Gastroesophageal sphincter (tissue), 4 donors: Measurements from ENCODE around the gene HOXC12. TPM values are rescaled to one million over a fixed set of nuclear protein-coding genes. Genes with fewer than 3 reads are reported as not detected.

ENCODE experiments used
- ATAC-seq: fragments of 150-250 bp; one replicate; pipeline ENCODE4 v1.9.1; 2016; ENCODE audit warnings: mild to moderate bottlenecking, moderate library complexity
- H3K27ac ChIP-seq, 4 donors: fragments of 200-600 bp; sonication (generic) in 3 of 4; 1 replicate in 3 of 4; 2 replicates in 1 of 4; pipeline ENCODE4 v1.5.1; 2016 to 2019
- H3K27me3 ChIP-seq: fragments of 200-600 bp; sonication (generic); one replicate; pipeline ENCODE4 v1.5.1; 2019
- H3K36me3 ChIP-seq, 2 donors: fragments of 200-600 bp; sonication (generic); one replicate each; pipeline ENCODE4 v1.5.1; 2019; ENCODE audit warnings: control low read depth in 1 of 2
- H3K4me1 ChIP-seq, 3 donors: fragments of 200-600 bp; sonication (generic); 1 replicate in 2 of 3; 2 replicates in 1 of 3; pipeline ENCODE4 v1.5.1; 2016 to 2019; ENCODE audit warnings: control low read depth in 2 of 3
- H3K4me3 ChIP-seq, 2 donors: fragments of 200-600 bp; sonication (generic); one replicate each; pipeline ENCODE4 v1.5.1; 2019; ENCODE audit warnings: mild to moderate bottlenecking in 1 of 2, moderate library complexity in 1 of 2
- H3K9me3 ChIP-seq, 3 donors: fragments of 200-600 bp; sonication (generic); one replicate each; pipeline ENCODE4 v1.5.1; 2017 to 2019; ENCODE audit warnings: control low read depth in 2 of 3
- CTCF ChIP-seq, 4 experiments: fragments of 200-600 bp in 2 of 4; fragments of 450-650 bp in 2 of 4; sonication (generic) in 1 of 4; IDR thresholded peaks; one replicate each; pipeline ENCODE4 v1.5.1; 2017 to 2019; ENCODE audit warnings: antibody characterized with exemption in 4 of 4, mild to moderate bottlenecking in 2 of 4, moderate library complexity in 2 of 4
- EP300 ChIP-seq: sonication (generic); formaldehyde crosslinking; IDR thresholded peaks from one replicate; pipeline ENCODE4 v1.6.1; 2017; ENCODE audit warnings: antibody characterized with exemption, mild to moderate bottlenecking
- POLR2A ChIP-seq, 2 donors: fragments of 450-650 bp; IDR thresholded peaks; one replicate each; pipeline ENCODE4 v1.6.1; 2017; ENCODE audit warnings: antibody characterized with exemption in 2 of 2, mild to moderate bottlenecking in 2 of 2, moderate library complexity in 1 of 2
- POLR2AphosphoS5 ChIP-seq: sonication (generic); formaldehyde crosslinking; IDR thresholded peaks from one replicate; pipeline ENCODE4 v1.6.1; 2017; ENCODE audit warnings: antibody characterized with exemption
- WGBS, 2 donors: methylation state at CpG; one replicate each; pipeline ENCODE4 v1.1.5; 2018; ENCODE audit warnings: low coverage in 1 of 2; 5-methylcytosine and 5-hydroxymethylcytosine counted together
- total RNA-seq, 4 donors: library from RNA; depleted of rRNA; stranded (reverse); fragments of >200 nt; gene quantifications; one replicate each; pipeline ENCODE4 v1.1.0, GENCODE V29; 2016

HOXC12 gene
- total RNA-seq, 4 donors from 2014 or later: not detected

GRCh38 chr12:53986686-53987483 lies 32.2 kb downstream of the HOXC12 start:
- no peaks in the 10 kb centered on the region for H3K9me3 ChIP-seq
- no peak overlapping the region for H3K27ac ChIP-seq
- no peaks in the 10 kb centered on the region for H3K36me3 ChIP-seq
- no peak for ATAC-seq
- H3K4me3 ChIP-seq: no peak overlapping the region
- WGBS, 2 donors: 11 to 15% methylated on average over 6 to 19 of the region's 21 CpGs
- peaks cover 100% of the 10 kb centered on the region for H3K27me3 ChIP-seq
- peaks cover 0 to 36% (median 16%) of the 10 kb centered on the region in 3 donors for H3K4me1 ChIP-seq
- TF ChIP-seq EP300 (no peak), POLR2AphosphoS5 (no peak), CTCF (IDR thresholded peaks at IDR 0.05) (no peak), POLR2A (IDR thresholded peaks at IDR 0.05) (no peak)

- ATAC-seq: no peak
- WGBS, 2 donors: 8 to 14% methylated on average over 3 to 4 of the region's 4 CpGs
- Histone ChIP-seq H3K4me1 (peaks cover 0 to 36% (median 16%) of the 10 kb centered on the region in 3 donors), H3K4me3 (no peak overlapping the region), H3K27me3 (peaks cover 100% of the 10 kb centered on the region), H3K27ac (no peak overlapping the region), H3K36me3 (no peaks in the 10 kb centered on the region), H3K9me3 (no peaks in the 10 kb centered on the region)
- TF ChIP-seq CTCF (IDR thresholded peaks at IDR 0.05) (no peak), EP300 (no peak), POLR2A (IDR thresholded peaks at IDR 0.05) (no peak), POLR2AphosphoS5 (no peak)
Observed at GRCh38 chr12:53987787-53988230, 33.1 kb downstream of the HOXC12 start.

GRCh38 chr12:53988541-53989226 lies 34.0 kb downstream of the HOXC12 start:
- TF ChIP-seq EP300 (no peak), POLR2A (IDR thresholded peaks at IDR 0.05) (no peak), CTCF (IDR thresholded peaks at IDR 0.05) (no peak), POLR2AphosphoS5 (no peak)
- peaks cover 100% of the 10 kb centered on the region for H3K27me3 ChIP-seq
- H3K27ac ChIP-seq: no peak overlapping the region
- no peak for ATAC-seq
- peaks cover 0 to 36% (median 16%) of the 10 kb centered on the region in 3 donors for H3K4me1 ChIP-seq
- H3K9me3 ChIP-seq: no peaks in the 10 kb centered on the region
- H3K4me3 ChIP-seq: no peak overlapping the region
- 11 to 16% methylated on average over 3 to 5 of the region's 5 CpGs for WGBS, 2 donors
- H3K36me3 ChIP-seq: no peaks in the 10 kb centered on the region

- Histone ChIP-seq H3K9me3 (no peaks in the 10 kb centered on the region), H3K27ac (no peak overlapping the region), H3K4me1 (peaks cover 0 to 38% (median 22%) of the 10 kb centered on the region in 3 donors), H3K4me3 (no peak overlapping the region), H3K36me3 (no peaks in the 10 kb centered on the region), H3K27me3 (peaks cover 100% of the 10 kb centered on the region)
- TF ChIP-seq CTCF (IDR thresholded peaks at IDR 0.05): no peak
- TF ChIP-seq POLR2AphosphoS5: no peak
- no peak for TF ChIP-seq EP300
- TF ChIP-seq POLR2A (IDR thresholded peaks at IDR 0.05): no peak
- no peak for ATAC-seq
- 7 to 8% methylated on average over 24 to 28 of the region's 28 CpGs for WGBS, 2 donors
Observed at GRCh38 chr12:53989227-53990113, 34.8 kb downstream of the HOXC12 start.
